HG02678 (cell line): ENCODE results near the gene ATAT1.
A peak's percentile ranks its signal among the peaks of the same experiment; 100 is the strongest.

Experiments
- ATAC-seq: cut with Tn5 transposase; IDR thresholded peaks from one replicate; pipeline ENCODE4 v1.9.1; 2021; ENCODE audit warnings: mild to moderate bottlenecking, moderate library complexity; ENCODE audit not compliant: unreplicated experiment

Gene ATAT1

GRCh38 chr6:30683183-30683979 lies 56.7 kb downstream of the ATAT1 start:
- ATAC-seq: no peak

DNA sequence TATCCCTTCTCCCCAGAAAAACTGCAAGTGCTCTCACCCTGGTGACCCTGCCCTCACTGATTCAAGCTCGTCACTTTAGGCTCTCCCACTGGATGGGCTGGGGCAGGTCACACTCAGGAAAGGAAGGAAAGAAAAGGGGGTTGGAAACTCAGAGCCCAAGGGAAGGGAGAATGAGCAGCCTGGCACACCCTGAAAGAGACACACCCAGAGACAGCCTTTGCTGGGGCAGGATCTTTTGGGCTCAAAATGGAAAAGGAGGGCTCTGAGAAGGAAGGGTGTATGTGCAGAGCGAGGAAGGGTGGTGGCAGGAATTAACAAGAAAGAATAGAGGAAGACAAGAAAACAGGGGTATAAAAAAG lies 57.3 kb downstream of the ATAT1 start:
- no peak for ATAC-seq

GRCh38 chr6:30684386-30685156 lies 57.9 kb downstream of the ATAT1 start:
- ATAC-seq: no peak

GRCh38 chr6:30685157-30686008 lies 58.7 kb downstream of the ATAT1 start:
- no peak for ATAC-seq

GRCh38 chr6:30686009-30686907 lies 59.6 kb downstream of the ATAT1 start, which contains the start of gene PPP1R18:
Gene PPP1R18 (minus strand): TSS chr6:30686645. CDS start chr6:30686018, 627 bp downstream.
- ATAC-seq: peak; percentile 19

GRCh38 chr6:30686908-30687658 lies 60.4 kb downstream of the ATAT1 start:
- peak; percentile 54 for ATAC-seq

GRCh38 chr6:30687659-30688431 lies 61.2 kb downstream of the ATAT1 start:
- ATAC-seq: no peak

- ATAC-seq: no peak
These were observed 61.9 kb downstream of the ATAT1 start for GRCh38 chr6:30688569-30688968.

DNA sequence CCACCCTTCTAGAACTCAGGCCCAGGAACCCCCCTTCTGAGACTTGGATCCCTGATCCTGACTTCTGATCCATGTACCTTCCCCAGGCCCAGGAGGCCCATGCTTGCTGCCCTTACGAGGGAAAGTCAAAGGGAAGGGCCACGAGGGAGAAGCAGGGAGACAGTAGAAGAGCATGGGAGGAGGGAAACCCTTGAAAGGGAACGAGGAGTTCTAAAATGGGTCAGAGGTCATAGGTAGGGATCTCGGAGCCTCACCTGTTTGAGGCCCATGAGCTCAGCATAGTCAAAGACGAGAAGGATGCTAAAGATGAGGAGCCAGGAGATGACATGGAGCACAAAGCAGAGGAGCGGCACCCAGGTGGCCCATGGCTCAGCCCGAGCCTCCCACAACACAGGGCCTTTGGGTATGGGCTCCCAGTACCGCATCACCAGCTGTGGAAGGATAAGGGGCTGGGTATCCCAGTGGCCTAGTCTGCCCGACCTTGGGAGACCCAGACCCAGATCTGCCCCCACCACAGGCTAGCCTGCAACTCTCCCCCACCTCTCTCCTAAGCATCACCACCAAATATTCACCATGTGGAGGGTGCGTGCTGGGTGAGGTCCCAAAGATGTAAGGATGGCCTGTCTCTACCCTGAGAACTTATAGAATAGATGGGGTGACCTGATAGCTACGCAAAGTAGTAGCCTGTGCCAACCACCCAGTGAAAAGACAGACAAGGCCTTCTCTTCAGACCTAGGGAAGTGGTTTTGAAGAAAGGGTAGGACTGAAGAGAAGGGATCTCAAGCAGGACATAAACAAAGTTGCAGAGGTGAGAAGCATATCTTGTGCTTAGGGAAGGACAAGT lies 62.6 kb downstream of the ATAT1 start:
- no peak for ATAC-seq

- ATAC-seq: no peak
These were observed 63.3 kb downstream of the ATAT1 start for GRCh38 chr6:30689985-30690384.

GRCh38 chr6:30690403-30691207 lies 63.9 kb downstream of the ATAT1 start, which contains the start of gene NRM:
Gene NRM (minus strand): TSS chr6:30690984. CDS start chr6:30690974, 10 bp downstream.
- peak; percentile 30 for ATAC-seq

- ATAC-seq: no peak
These were observed 64.7 kb downstream of the ATAT1 start for GRCh38 chr6:30691208-30691847.
